CD4-positive, alpha-beta T cell (primary cell): ENCODE measurements around the gene FGD5. TPM values are rescaled to one million over a fixed set of nuclear protein-coding genes. Genes with fewer than 3 reads are reported as not detected.

Experiments used
- ATAC-seq: fragments of 200-7000 bp; cut with Tn5 transposase; one replicate; pipeline ENCODE4 v1.10.0; 2022; ENCODE audit warnings: mild to moderate bottlenecking; ENCODE audit not compliant: poor library complexity
- CTCF ChIA-PET: fragments of 350-600 bp; sonication (Branson Sonifier 250); formaldehyde crosslinking; loops from one replicate; lab custom pipeline; 2021; ENCODE audit warnings: antibody characterized with exemption, inconsistent platforms; lab: Charles Lee
- POLR2A ChIA-PET: fragments of 350-600 bp; sonication (Branson Sonifier 250); formaldehyde crosslinking; loops from one replicate; lab custom pipeline; 2021; ENCODE audit warnings: antibody characterized with exemption, inconsistent platforms; lab: Charles Lee
- DNase-seq, 14 experiments: peaks; one replicate each; pipeline ENCODE4 v3.0.0-alpha.2; 2013 to 2020; ENCODE audit warnings: mixed read lengths in 2 of 14
- H3K27ac ChIP-seq, 2 donors: one replicate each; pipeline versions ENCODE4 v1.5.1 to v1.7.0; 2013; ENCODE audit warnings: low read length in 2 of 2, low read depth in 1 of 2, mild to moderate bottlenecking in 1 of 2
- H3K27me3 ChIP-seq, 2 experiments: 1 replicate in 1 of 2; 2 replicates in 1 of 2; pipeline versions ENCODE4 v1.6.1 to v1.7.0; 2013; ENCODE audit warnings: low read length in 2 of 2, control low read depth in 1 of 2, mild to moderate bottlenecking in 1 of 2, moderate library complexity in 1 of 2; ENCODE audit not compliant: insufficient read depth in 2 of 2, control insufficient read depth in 1 of 2
- H3K36me3 ChIP-seq: one replicate; pipeline ENCODE4 v1.6.1; 2013; ENCODE audit warnings: low read length, control low read depth; ENCODE audit not compliant: insufficient read depth
- H3K4me1 ChIP-seq: one replicate; pipeline ENCODE4 v1.6.1; 2013; ENCODE audit warnings: low read length, control low read depth; ENCODE audit not compliant: insufficient read depth
- H3K4me3 ChIP-seq: one replicate; pipeline ENCODE4 v1.5.1; 2013; ENCODE audit warnings: mild to moderate bottlenecking, low read length, moderate library complexity
- H3K9me3 ChIP-seq, 2 experiments: 1 replicate in 1 of 2; 2 replicates in 1 of 2; pipeline versions ENCODE4 v1.6.1 to v1.7.0; 2013; ENCODE audit warnings: low read length in 2 of 2, mild to moderate bottlenecking in 2 of 2, control low read depth in 1 of 2, moderate library complexity in 1 of 2; ENCODE audit not compliant: control insufficient read depth in 1 of 2, insufficient read depth in 1 of 2
- H3K27ac Mint-ChIP-seq: one replicate; pipeline ENCODE4 v1.8.0; 2020; ENCODE audit warnings: mixed read lengths
- H3K27me3 Mint-ChIP-seq: one replicate; pipeline ENCODE4 v1.8.0; 2021; ENCODE audit warnings: mixed read lengths
- H3K36me3 Mint-ChIP-seq: one replicate; pipeline ENCODE4 v1.8.0; 2021; ENCODE audit warnings: low read depth, mixed read lengths
- H3K4me1 Mint-ChIP-seq: one replicate; pipeline ENCODE4 v1.8.0; 2021; ENCODE audit warnings: low read depth, mixed read lengths
- H3K4me3 Mint-ChIP-seq: one replicate; pipeline ENCODE4 v1.8.0; 2020; ENCODE audit warnings: mild to moderate bottlenecking, mixed read lengths
- H3K9me3 Mint-ChIP-seq: one replicate; pipeline ENCODE4 v1.8.0; 2020; ENCODE audit warnings: mixed read lengths
- intact Hi-C, 2 experiments: fragments of 100-400 bp; cut with DNase I in 1 of 2; cut with micrococcal nuclease in 1 of 2; formaldehyde crosslinking; loops; one replicate each; pipeline versions ENCODE4 v1.15.1 to v1.9.0; 2023 to 2025; cut with DNase I, micrococcal nuclease
- total RNA-seq, 174 experiments: library from RNA in 2 of 174; stranded (reverse) in 2 of 174; gene quantifications; one replicate each; pipeline ENCODE4 v1.2.3 and lab custom pipeline; 2021 to 2026
- TF ChIP-seq, protein P1 (sequence below): fragments of 200-600 bp; IDR thresholded peaks from one replicate; pipeline ENCODE4 v1.8.0; 2022; ENCODE audit warnings: antibody characterized with exemption, mild to moderate bottlenecking

FGD5 gene
- total RNA-seq, 2 experiments from 2014 or later, result not detected

DNA sequence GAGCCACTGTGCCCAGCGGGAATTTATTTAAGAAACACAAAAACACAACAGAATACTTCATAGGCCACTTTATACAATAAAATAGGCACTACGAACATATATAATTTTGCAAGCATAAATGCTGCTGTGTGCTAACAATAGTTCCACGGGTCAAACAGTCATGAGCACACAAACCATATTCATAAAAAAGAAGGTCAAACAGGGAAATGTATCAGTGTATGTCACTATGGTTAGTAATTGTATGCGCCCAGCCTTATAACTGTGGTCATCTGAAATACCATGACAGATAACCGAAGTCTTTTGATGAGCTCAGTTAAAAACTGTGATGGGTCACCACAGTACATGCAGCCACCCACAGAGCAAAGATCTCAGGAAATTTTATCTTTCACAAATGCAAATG is 90.5 kb downstream of the FGD5 start:
- no peaks in the 10 kb centered on the region for H3K36me3 Mint-ChIP-seq
- no peaks in the 10 kb centered on the region for H3K27me3 Mint-ChIP-seq
- H3K9me3 Mint-ChIP-seq, result peaks cover 8% of the 10 kb centered on the region
- peaks cover 0 to 4% of the 10 kb centered on the region in 2 experiments for H3K27me3 ChIP-seq
- no peak overlapping the region for H3K4me3 Mint-ChIP-seq
- ATAC-seq (no peak), DNase-seq (no peak)
- ChIA-PET POLR2A (no interaction called here), CTCF (no interaction called here)
- H3K4me1 ChIP-seq, result no peaks in the 10 kb centered on the region
- peaks cover 9 to 11% of the 10 kb centered on the region in 2 experiments for H3K9me3 ChIP-seq
- no peak overlapping the region for H3K4me3 ChIP-seq
- no peak overlapping the region for H3K27ac Mint-ChIP-seq
- no peak overlapping the region for H3K27ac ChIP-seq
- H3K36me3 ChIP-seq, result no peaks in the 10 kb centered on the region
- TF ChIP-seq, protein P1, sequence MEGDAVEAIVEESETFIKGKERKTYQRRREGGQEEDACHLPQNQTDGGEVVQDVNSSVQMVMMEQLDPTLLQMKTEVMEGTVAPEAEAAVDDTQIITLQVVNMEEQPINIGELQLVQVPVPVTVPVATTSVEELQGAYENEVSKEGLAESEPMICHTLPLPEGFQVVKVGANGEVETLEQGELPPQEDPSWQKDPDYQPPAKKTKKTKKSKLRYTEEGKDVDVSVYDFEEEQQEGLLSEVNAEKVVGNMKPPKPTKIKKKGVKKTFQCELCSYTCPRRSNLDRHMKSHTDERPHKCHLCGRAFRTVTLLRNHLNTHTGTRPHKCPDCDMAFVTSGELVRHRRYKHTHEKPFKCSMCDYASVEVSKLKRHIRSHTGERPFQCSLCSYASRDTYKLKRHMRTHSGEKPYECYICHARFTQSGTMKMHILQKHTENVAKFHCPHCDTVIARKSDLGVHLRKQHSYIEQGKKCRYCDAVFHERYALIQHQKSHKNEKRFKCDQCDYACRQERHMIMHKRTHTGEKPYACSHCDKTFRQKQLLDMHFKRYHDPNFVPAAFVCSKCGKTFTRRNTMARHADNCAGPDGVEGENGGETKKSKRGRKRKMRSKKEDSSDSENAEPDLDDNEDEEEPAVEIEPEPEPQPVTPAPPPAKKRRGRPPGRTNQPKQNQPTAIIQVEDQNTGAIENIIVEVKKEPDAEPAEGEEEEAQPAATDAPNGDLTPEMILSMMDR, result no peak
- intact Hi-C loops, result no loop called here
- no peaks in the 10 kb centered on the region for H3K4me1 Mint-ChIP-seq

DNA sequence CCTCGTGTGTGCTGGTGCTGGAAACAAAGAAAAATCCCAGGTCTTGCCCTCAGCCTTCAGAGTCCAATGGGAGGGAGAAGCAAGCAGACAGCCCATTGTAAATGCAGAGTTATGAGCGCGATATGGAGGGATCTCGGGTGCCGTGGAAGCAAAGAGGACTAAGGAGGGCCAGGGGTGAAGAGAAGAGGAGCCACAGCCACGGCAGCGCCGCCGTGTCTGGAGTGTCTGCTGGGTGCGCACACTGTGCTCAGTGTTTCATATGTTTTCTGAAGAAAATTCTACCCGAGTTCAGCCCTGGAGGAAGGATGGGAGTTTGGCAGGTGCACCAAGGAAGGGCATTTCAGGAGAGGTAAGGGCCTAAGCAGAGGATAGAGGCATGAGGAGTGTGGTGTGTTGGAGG is 92.9 kb downstream of the FGD5 start:
- Histone ChIP-seq H3K4me1 (no peaks in the 10 kb centered on the region), H3K27ac (no peak overlapping the region), H3K36me3 (no peaks in the 10 kb centered on the region), H3K27me3 (peaks cover 0 to 4% of the 10 kb centered on the region in 2 experiments), H3K9me3 (peaks cover 0 to under 1% of the 10 kb centered on the region in 2 experiments), H3K4me3 (no peak overlapping the region)
- ATAC-seq, result no peak
- TF ChIP-seq, protein P1, result no peak
- ChIA-PET POLR2A (no interaction called here), CTCF (no interaction called here)
- H3K27me3 Mint-ChIP-seq, result no peaks in the 10 kb centered on the region
- H3K36me3 Mint-ChIP-seq, result no peaks in the 10 kb centered on the region
- DNase-seq, result no peak
- no peaks in the 10 kb centered on the region for H3K4me1 Mint-ChIP-seq
- no peaks in the 10 kb centered on the region for H3K9me3 Mint-ChIP-seq
- intact Hi-C loops, result no loop called here
- H3K27ac Mint-ChIP-seq, result no peak overlapping the region
- H3K4me3 Mint-ChIP-seq, result no peak overlapping the region

DNA sequence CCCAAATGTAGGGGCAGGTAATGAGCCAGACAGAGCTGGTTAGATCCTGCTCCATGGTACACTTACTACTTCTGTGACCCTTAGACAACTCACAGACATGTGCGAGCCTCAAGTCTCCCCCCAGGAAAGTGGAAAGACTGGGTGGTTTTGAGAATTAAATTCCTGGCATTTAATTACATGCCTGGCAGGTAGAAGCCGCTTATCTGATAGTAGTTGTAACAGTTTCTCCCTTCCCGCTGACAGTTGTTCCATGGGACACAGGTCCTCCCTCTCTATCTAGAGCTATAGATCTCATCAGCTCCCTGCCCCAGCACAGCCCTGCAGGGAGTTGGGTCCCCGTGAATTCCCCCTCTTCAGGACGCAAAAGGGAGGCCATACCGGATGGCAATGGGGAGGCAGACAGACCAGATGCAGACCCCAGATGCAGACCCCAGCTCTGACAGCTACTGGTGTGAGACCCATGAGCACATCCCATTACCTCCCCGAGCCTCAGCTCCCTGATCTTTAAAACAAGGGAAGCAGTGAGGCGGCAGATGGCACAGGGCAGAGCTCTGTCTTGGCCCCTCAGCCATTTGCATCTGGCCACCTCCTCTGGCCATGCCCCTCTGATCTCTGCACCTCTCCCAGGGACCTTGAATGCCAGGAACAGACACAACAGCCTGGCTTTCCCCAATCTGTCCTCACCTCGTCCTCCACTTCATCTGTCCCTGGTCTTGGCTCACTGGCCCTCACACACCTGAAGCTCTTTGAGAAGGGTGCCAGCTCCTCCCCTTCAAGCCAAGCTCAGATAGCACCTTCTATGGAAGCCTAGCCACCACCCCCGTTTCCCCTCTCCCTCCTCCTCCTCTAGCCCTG is 94.5 kb downstream of the FGD5 start:
- POLR2A ChIA-PET, result no interaction called here

More for the DNA sequence above, 94.5 kb downstream of the FGD5 start:
- H3K9me3 ChIP-seq, result no peaks in the 10 kb centered on the region
- intact Hi-C loops, result no loop called here
- no peak for DNase-seq
- no peak for ATAC-seq
- H3K9me3 Mint-ChIP-seq, result no peaks in the 10 kb centered on the region
- no peaks in the 10 kb centered on the region for H3K27me3 ChIP-seq
- no peaks in the 10 kb centered on the region for H3K36me3 ChIP-seq
- no peaks in the 10 kb centered on the region for H3K36me3 Mint-ChIP-seq
- CTCF ChIA-PET, result no interaction called here
- H3K4me3 Mint-ChIP-seq, result no peak overlapping the region
- H3K27ac Mint-ChIP-seq, result no peak overlapping the region
- no peak overlapping the region for H3K4me3 ChIP-seq
- TF ChIP-seq, protein P1, result no peak
- H3K4me1 Mint-ChIP-seq, result no peaks in the 10 kb centered on the region
- no peak overlapping the region for H3K27ac ChIP-seq
- no peaks in the 10 kb centered on the region for H3K4me1 ChIP-seq
- H3K27me3 Mint-ChIP-seq, result no peaks in the 10 kb centered on the region
